Measurements from ENCODE around the gene INSYN2B.
A peak's percentile ranks its signal among the peaks of the same experiment; 100 is the strongest.

The INSYN2B gene

DNA sequence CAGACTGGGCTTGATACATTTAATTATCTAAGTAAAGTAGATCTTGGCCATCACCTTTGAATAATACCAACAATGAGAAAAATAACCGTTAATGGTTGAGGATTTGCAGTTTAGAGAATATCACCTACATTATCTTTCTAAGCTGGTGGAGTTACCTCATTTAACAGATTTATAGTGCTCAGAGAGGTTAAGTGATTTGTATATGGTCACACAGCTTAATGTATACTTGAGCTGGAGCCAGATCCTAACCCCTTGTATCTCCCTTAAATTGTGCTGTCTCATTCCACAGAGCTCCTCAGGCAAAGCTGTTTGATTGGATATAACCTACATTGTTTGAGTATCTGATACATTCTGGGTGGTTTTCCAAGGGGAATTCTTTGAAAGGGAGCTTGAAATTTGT is 57.8 kb downstream of the INSYN2B start:
- DNase-seq, result no peak

- no peak for DNase-seq
These were observed 58.3 kb downstream of the INSYN2B start for GRCh38 chr5:169921949-169922348.

- DNase-seq, result no peak
These were observed 58.9 kb downstream of the INSYN2B start for GRCh38 chr5:169921384-169921783.

- DNase-seq, result no peak
These were observed 59.8 kb downstream of the INSYN2B start for GRCh38 chr5:169920474-169920873.

- DNase-seq, result no peak
These were observed 62.1 kb downstream of the INSYN2B start for GRCh38 chr5:169918228-169918627.

GRCh38 chr5:169917500-169917899 is 62.8 kb downstream of the INSYN2B start:
- DNase-seq, result no peak

GRCh38 chr5:169914766-169915165 is 65.5 kb downstream of the INSYN2B start:
- peak; percentile 72 for DNase-seq

DNA sequence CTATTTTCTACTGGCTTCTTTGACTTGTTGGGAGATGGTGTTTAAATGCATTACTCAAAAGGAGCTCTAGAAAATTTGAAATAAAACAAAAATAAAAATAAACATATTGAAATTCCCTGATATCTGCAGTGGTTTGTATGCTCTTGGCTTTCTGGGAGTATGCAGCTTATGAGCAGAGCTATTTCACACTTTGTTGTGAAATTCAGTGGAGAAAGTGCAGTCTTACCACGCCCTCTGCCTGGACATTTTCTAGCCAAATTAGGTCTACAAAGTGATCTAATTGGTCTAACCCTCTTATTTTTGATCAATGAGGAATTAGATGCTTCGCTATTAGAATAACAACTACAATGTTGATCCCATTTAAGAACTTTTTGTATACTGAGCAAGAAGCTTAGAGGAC is 66.8 kb downstream of the INSYN2B start:
- no peak for DNase-seq

- no peak for DNase-seq
These were observed 68.7 kb downstream of the INSYN2B start for GRCh38 chr5:169911448-169912212.

DNA sequence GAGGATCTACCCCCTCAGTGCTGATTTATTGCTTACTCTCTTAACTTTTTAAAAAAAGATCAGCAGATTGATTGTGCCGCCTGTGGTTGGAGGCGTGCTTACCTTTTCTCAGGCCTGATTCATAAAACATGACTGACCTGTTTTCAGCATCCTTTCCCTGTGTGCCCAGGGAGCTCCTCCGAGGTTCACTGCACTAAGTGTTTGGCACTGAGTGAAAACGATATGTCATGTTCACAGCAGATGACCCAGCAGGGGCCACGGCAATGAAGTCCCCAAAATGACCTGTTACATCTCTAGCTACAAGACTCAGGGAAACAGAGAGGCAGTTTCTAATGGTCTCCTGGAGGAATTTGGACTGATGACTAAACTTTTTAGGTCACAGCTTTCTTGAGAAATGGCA is 69.9 kb downstream of the INSYN2B start:
- no peak for DNase-seq

DNA sequence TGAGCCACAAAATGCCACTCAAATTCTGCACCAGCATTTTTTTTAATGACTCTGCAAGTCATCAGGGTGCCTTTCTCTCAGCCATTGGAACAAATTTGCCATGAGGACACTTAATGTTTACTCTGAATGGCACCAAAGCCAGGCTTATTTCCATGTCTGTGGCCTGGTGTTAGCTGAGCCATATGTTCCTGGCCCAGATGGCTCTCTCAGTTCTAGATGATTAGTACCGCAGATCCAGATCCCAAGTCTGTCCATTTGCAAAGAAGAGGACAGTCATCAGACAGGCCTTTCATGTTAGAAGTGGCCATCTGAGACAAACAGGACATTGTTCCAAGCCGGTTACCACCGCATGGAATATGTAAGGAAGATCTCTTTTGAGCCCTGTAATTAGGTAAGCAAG is 70.3 kb downstream of the INSYN2B start:
- peak; percentile 37 for DNase-seq

- no peak for DNase-seq
These were observed 71.4 kb downstream of the INSYN2B start for GRCh38 chr5:169908864-169909263.

DNA sequence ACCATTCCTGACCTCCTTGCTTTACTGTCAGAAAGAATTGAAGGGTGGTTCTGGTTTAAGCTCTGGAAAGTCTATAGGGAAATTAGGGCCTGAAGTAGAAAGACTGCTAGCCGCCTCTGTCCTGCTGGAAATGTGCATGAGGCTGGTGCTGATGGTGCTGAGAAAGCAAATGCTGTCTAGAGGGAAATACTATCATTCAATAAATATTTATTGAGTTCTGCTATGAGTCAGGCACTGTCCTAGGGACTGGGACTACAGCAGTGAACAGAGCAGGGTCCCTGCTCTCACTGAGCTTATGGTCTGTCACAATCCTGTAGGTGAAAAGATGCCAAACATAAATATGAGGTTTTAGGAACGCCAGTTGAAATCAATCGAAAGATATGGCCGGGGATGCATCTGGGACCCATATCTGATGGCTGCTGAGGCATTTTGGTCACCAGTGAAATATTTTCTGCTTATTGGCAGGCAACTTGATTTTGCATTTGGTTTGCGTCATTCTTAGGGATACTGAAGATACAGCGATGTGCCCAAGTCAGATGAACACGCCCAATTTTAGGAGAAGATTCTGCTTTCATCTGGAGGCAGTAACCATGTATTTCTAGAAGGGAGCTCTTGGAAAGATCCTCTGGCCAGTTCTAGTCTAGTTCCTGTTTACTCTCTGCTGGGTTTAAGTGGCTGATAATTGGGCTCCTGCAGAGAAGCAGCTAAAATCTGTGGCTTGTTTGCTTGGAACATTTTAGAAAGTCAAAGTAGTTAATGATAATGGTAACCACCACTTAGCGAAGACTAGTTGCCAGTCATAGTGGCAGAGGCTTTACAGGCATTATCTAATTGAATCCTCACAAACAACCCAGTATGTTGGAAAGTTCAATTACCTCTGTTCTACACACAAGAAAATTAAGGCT is 73.3 kb downstream of the INSYN2B start:
- no peak for DNase-seq

- no peak for DNase-seq
These were observed 75.3 kb downstream of the INSYN2B start for GRCh38 chr5:169905017-169905416.

DNA sequence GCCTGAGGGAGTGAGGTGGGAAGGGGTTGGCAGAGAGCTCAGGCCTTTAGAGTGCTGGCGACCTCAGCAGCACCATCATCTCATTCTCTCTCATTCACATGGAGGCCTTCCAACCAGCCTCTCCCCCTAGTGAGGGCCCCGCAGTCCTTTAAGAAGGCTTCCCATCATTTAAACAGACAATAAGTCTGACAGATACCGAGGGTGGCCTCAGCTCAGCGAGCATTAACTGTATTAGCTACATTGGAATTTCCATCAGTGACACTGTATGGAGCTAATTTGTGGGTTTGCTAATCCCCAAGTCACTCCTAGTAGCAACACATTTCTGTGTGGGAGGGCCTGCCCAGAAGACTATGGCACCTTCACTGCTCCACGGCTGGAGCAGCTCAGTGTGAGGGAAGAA is 75.8 kb downstream of the INSYN2B start:
- DNase-seq, result no peak

GRCh38 chr5:169904059-169904458 is 76.2 kb downstream of the INSYN2B start:
- no peak for DNase-seq

DNA sequence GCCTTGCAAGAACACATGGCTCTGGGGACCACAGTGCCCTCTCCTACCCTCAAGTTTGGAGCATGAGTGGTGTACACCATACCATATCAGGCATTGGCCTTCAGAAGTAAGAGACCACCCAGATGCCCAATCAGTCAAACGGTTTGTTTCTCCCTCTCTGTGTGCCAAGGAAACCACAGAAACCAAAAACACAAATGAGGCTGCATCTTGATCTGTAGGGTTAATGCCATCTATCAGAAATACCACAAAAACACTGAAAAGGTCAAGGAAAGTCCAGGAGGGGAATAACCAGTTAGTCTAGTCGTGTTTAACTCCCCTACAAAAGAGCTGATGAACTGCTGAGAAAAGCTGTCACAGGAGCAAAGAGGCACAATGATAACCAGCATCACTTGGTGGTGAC is 78.4 kb downstream of the INSYN2B start:
- no peak for DNase-seq

DNA sequence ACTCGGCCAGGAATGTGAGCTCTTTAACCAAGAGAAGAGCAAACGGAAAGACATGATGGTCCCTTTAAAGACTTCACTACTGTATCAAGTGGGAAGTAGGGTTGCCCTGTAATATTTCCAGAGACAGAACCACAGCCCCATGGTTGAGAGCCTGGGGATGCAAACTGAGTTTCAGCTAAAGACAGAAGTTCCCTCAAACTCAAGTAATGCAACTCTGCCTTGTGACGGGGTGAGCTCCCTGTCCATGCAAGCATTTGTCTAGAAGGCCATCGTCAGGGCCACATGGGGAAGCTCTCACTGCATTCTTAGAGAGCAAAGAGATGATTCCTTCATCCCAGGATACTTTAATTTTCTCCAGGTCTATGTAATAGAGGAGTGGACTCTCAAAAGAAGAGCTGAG is 82.8 kb downstream of the INSYN2B start:
- no peak for DNase-seq

DNA sequence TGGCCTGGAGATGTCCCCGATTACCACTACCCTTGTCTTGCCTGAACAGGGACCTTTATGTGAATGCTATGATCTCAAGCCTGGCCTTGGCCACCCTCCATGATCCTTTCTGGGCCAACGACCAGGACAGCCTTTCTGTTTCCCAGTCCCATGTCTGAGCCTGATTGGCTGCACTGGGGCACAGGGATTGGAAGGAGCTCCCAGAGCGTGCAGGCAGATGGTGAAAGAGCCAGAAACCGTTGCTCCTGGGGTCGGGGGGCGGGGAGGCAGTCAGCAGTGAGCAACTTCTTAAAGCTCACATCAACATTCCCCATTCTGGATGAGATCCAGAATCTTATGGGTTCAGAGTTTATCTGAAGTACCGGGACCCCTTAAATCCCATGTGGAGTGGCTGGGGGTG is 84.4 kb downstream of the INSYN2B start:
- peak; percentile 86 for DNase-seq

GRCh38 chr5:169893571-169893970 is 86.7 kb downstream of the INSYN2B start:
- no peak for DNase-seq

- no peak for DNase-seq
These were observed 87.3 kb downstream of the INSYN2B start for GRCh38 chr5:169893010-169893409.

GRCh38 chr5:169889572-169889971 is 90.7 kb downstream of the INSYN2B start:
- no peak for DNase-seq

DNA sequence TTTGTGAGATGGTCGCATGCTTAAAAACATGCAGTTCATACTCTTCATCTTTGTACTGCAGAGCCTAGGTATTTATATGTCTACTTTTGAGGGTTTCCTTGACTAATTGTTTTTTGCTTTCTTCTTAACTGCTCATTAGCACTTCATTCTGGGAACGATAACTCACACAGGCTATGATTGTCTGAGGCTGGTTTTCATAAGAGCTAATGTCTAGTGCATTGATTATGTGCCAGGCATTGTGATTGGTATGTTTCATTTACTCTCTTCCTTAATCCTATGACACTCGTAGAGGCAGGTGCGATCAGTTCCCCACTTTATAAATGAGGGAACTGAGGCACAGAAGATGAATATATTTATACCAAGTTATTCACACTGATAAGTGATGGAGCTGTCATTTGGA is 93.6 kb downstream of the INSYN2B start:
- DNase-seq, result no peak

DNA sequence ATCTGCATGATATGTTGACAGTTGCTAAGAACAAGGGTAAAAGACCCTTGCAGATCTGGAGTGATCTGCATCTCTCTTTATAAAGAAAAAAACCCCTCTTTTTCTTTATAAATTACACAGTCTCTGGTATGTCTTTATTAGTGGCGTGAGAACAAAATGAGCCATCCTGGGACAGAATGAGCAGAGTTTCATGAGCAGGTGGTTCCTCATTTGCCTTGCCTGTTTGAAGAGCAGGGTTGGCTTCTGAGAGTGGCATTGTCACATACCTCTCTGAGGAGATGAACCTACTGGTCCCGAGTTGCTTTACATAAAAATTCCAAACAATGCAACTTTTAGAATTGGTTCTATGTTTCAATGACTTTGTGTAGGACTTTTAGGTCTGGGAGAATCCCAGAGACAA is 94.3 kb downstream of the INSYN2B start:
- DNase-seq, result no peak
